DLD1 (cell line): Measurements from ENCODE around the gene C1orf35.

Experiments used
- in situ Hi-C: cut with HindIII; loops from 2 replicates; pipeline ENCODE4 v1.10.0; 2017; ENCODE audit warnings: low sequenced_read_pairs

The C1orf35 gene

DNA sequence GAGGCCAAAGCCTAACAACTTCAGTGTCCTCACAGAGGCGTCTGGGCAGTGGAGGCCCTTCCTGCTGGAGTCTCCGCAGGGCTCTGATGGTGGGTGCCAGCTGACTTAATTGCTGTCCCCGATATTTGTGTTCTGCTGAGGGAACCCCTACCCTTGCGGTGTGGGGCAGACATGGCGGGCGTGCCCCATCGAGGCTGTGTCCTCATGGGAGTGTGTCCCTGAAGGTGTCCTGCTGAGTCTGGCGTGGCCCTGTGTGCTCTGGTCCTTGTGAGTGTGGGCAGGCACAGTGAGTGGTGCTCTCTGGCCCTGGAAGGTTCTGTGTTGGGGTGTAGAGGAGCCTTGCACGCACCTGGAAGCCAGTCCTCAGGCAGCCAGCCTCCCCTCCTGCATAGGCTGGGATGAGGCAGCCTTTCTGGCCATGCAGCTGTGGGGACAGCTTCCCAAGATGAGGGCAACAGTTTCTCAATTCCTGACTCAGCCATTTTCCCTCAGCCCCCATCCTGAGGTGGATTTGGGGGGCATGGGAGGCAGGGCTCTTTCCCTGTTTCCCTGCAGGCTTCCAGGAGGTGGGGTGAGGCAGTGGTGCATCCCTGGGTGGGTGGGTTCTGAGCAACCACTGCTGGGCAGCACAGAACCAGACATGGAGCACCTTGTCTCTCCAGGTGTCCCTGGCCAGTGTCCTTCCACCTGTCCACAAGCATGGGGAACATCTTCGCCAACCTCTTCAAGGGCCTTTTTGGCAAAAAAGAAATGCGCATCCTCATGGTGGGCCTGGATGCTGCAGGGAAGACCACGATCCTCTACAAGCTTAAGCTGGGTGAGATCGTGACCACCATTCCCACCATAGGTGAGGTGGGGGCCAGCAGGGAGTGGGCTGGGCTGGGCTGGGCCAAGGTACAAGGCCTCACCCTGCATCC is 6.5 kb downstream of the C1orf35 start:
- in situ Hi-C loops, result no loop called here

DNA sequence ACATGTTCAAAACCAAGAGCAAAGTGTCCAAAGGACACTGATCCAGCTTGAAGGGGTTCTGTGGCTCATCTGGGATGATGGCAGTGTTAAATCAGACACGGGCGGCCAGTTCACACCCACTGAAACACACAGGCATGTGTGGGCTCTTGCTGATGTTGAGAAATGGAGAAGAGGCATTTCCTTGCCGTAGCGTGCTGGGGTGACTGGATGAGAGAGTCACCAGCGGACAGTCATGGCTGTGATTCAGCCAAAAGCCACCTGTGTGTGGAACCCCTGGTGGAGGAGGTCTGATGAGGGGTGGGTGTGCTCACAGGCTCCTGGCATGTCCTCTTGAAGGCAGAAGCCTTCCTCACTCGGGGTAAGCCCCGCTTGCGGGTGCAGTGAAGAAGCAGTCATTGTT is 7.2 kb downstream of the C1orf35 start:
- in situ Hi-C loops, result no loop called here

DNA sequence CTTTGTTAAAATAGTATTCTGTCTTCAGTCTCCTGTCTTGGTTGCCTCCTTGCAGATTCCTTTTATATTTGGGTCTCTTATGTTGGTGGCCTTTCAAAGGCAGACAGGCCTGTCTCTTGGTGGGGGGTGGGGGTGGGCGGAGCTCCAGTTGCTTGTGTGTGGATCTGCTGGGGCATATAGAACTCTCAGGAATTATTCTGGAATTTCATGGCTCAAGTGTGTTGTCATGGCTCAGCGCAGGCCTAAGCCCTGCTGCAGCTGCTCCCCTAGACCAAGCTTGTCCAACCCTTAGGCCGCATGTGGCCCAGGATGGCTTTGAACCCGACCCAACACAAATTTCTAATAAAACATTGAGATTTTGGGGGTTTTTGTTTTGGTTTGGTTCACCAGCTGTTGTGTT is 8.0 kb downstream of the C1orf35 start:
- in situ Hi-C loops, result no loop called here

DNA sequence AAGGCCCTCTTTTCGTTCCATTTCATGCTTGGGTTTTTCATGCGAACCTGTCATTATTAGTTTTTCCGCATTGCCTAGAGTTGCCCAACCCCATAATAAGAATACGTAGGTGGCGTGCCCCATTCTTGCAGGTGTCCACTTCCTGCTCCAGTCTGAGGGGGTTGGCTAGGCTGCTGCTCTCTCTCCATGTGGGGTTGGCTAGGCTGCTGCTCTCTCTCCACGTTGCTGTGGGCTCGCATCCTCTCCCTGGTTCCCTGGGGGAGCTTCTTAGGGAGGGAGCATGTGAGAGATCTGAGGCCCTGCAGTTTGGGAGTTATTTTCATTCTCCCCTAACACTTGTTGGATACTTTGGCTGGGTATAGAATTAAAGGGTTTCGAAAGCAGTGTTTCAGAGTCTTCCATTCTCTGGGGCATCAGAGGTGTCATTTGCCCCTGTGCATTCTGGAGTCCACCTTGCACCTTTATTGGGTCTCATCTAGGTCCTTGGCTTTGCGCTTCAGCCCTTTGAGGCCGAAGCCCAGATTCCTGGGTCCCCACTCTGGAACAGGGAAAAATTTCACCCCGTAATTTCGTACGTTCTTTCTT is 8.6 kb downstream of the C1orf35 start:
- in situ Hi-C loops, result no loop called here

DNA sequence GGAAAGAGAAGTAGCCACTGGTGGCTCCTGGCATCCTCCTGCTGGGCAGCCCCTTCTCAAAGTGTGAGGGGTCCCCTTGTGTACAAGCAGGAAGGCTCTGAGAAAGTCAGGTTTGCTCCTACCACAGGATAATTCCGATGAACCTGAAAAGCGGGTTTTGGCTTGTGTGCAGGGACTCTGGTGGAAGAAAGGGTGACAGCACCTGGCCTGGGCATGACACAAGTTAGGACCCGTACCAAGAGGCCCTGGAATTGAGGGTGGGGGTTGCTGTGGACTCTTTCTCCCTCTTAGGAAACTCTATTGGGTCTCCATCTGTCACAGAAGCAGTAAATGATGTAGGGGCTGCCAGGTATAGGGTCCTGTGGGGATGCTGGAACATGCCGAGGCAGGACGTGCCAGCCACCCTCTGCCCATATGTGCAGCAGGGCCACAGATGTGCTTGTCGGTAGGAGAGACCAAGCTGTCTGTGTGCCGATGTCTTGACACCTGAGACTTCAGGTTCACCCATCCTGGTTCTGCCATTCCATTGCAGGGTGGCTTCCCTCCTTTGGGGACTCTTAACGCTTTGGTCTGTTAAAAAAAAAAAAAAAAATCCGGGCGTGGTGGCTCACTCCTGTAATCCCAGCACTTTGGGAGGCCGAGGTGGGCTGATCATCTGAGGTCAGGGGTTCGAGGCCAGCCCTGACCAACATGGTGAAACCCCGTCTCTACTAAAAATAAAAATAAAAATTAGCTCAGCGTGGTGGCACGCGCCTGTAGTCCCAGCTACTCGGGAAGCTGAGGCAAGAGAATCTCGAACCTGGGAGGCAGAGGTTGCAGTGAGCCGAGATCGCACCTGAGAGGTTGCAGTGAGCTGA is 9.8 kb downstream of the C1orf35 start:
- in situ Hi-C loops, result no loop called here

DNA sequence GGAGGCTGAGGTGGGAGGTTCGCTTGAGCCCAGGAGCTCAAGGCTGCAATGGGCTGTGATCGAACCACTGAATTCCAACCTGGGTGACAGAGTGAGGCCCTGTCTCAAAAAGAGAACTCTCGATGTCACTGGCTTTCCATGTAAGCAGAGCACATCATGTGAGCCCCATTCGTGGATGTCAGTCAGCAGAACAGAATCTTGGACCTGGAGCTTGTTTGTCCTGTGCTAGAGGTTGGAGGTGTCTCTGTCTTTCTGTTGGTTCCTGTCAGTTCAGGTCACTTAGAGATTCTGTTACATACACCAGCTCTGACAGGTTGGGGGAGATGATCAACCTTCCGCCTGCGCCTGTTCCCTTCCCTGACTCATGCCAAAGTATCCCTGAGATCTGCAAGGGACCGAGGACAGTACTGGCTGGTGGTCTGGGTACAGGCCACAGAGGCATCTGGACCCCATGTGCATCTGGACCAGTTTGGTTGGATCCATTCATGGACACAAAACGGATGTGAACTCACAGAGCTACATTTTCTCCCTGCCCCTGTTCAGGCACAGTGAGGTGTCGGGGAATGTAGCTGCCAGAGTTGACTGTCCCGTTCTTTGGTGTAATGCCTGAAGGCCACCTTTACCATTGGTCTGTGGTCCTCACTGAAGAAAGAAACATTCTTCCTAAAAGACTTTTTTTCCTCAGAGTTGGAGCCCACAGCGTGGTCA is 10.6 kb downstream of the C1orf35 start:
- in situ Hi-C loops, result no loop called here

DNA sequence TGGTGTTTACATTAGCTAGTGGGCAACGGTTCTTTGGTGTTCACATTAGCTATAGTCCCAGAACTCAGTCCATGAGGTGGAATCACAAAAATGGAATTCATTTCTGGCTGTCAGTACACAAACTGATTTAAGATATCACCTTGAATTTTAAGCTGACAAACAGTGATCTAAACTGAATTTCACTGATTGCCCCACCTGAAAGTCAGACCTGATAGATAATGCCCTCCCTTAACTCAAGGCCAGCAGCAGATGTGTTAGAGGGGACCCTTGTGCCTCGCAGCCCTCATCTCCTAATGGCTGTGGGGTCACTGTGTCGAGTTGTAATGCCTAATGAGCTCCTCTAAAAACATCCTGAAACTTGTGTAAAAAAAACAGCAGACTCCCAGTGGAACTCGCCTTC is 12.0 kb downstream of the C1orf35 start:
- in situ Hi-C loops, result no loop called here

DNA sequence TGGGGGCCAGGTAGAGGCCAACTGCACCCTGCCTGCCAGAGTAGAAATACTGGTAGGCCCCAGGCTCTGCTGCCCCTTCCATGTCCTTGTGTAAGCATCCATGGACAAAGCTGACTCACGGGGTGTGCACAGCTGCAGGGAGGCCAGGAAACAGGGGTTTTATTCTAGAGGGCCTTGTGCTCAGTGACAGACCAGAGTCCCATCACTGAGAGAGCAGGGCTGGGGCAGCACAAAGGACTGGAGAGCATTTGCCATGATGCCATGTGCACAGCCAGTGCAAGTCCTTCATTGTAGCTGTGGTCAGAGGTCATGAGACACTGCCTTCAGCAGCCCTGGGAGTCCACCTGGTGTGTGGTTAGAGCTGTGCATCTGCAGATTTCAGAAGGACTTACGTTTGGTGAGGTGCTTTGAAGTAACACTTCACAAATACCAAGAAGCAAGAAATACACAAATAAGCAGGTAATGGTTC is 12.5 kb downstream of the C1orf35 start:
- in situ Hi-C loops, result no loop called here

DNA sequence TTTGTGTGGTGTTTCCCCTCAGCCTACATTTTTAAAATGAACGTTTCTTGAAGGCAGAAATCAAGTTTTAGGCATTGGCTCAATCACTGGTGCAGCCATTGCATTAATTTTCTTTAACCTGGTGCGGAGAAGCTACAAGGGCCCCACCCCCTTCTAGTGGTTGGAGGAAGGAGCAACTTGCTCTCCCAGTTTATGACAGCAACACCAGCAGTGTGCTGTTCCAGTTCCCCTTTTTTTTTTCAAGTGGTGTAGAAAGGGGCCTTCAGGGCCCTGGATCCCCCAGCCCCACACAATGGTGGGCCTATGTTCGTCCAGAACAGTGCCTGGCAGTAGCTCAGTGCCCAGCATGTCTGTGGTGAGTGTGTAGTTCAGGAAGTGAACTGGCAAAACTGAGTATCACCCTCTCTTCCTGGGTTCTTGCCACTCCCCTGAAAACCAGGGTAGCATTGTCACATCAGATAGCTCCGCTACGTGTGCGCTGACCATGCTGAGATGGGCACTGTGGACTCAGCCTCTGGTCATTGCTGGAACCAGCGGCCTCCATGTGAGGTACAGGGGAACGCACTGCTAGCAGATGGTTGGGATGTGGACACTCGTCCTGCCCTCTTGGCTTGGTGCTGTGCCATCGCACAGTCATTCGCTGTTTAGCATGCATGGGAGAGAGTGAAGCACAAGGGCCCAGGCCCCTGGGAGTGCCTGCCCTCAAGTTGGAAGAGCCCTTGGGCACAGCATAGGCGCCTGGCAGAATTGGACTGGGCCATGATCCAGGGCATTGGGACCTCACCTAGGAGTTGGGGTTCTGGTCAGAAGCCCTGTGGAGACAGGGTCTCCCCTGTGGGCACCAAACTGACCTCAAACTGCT is 13.4 kb downstream of the C1orf35 start:
- in situ Hi-C loops, result no loop called here

DNA sequence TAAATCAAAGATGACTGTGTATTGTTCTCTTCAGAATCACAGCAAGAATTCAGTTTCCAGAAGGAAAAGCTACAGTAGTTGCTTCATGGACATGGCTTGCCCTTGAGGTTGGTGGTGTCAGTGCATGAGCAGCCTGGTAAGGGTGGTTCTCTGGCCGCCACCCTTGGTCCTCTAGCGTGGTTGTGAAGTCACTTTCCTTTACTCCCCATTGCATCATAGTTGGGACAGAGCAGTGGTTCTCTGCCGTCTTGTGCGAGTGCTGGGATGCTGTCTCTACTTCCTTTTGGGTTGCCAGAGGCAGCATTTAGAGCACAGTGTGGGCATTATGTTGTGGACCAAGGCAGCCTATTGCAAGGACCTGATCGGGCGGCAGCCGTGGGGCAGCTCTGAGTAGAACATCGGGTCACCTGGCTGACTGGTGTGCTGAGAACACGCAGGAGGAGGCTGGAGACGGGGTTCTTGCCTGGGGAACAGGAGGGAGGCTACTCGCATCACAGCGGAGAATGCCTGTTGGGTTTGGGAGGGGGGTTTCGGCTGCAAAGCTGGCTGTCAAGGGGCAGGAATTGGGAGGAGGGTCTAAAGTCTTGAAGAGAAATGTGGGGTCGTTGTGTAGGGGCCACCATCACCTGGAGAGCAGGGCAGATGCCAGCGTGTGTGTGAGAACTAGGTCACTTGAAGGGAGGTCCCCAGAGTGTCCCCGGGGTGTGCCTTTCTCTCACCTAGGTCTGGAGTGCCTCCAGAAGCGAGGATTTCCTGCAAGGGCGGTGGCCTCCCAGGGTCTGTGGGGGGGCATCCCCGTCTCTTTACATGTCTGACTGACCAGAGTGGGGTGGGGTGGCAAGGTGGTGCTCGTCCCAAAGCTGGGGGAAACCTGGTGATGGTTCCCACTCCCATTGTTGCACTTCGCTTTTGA is 14.3 kb downstream of the C1orf35 start:
- in situ Hi-C loops, result no loop called here

DNA sequence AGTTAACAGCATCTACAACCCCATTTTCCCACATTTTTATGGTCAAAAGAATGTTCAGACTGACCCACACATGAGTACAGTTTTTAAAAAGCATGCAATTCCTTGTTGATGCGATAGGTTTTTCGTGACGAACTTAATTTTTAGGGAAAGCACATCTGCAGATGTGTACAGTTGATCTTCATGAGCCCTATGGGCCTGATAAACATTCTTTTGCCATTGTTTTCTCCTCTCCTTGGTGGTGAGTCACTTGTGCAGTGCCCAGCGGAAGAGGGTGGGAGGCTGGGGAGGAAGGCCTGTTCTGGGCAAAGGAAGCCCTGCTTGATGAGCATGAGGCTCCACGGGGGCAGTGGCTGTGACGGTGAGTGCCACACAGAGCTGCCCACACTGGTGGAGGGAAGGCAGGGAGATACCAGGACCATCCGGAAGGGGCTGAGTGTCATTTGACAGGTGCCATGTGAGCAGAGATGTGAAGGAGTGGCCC is 15.3 kb downstream of the C1orf35 start:
- in situ Hi-C loops, result no loop called here

DNA sequence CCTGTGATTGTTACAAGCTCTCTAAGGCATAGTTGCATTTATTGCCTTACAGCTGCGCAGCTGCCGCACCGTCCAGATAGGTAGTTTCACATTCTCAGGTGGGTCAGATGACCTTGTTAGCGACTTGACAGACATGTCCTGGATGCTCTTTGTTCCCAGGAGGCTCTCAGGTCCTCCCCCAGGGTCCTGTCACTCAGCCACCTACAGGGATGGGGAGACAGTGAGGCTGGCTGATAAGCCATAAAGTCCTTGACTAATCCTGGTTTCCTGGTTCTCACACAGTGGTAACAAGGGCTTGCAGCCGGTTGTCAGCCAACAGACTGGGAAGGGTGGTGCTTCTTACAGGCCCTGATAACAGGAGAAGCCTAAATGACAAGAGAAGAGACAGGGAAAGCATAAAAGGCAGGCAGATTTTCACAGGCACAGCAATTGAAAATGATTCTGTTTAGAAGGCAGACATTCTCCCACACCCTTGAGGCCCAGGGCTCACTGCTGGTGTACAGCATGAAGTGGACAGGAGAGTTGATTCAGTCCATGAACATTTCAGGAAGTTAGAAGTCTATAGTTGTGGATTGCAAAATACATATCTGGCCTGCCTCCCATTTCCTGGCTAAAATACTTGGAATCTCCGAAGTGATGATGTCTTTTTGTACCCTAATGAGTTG is 17.7 kb downstream of the C1orf35 start:
- in situ Hi-C loops, result no loop called here

DNA sequence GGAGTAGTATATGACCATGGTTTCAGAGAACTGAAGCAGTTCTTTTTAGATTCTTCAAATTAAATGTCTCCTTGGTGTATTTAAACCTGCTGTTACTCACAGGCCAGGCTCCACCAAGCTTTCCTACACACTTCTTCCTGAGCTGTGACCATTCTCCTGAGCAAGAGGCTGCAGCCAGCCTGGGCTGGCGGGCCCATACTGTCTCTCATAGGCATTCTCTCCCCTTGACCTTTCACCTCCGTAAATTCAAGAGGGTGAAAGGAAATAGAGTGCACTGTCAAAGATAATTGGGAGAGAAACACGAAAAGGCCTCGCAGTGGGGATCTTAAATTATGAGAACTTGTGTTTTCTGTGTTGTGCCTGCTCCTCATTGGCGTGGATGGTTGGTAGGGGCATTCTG is 18.3 kb downstream of the C1orf35 start:
- in situ Hi-C loops, result no loop called here

DNA sequence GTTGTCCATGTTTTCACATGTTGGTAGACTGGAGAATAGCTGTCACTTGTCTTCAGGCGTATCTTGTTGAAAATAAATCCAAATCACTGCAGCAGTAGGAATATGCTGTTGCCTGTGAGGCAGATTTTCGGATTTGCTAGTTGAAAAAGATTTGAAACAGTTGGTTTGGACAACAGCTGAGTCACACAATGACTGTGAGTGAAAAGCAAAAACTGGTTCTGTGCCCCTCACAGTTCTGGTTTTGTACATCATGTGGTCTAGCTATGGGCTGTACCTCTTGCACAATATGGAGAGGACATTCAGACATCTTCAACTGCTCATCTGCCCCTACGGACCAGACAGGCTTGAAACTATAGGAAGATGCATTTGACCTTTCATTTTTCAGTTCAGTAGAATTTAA is 18.8 kb downstream of the C1orf35 start:
- in situ Hi-C loops, result no loop called here

DNA sequence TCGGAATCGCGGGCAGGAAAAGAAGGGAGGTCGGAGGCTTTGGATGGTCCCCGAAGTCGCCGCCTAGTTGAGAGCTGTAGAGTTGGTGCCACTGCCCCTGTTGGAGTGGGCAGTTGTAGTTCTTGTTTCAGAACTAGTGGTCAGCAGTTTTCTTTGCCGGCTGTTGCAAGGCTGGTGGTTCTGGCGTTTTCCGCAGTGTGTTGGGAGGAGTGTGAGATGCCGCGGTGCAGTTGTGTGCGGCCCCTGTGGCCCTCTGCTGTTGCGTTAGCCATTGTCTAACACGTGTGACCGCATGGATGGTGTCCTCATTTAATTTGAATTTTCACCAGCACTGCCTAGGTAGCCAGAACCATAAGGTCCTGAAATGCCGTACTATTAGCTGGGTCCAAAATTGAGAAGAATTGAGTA is 19.2 kb downstream of the C1orf35 start:
- in situ Hi-C loops, result no loop called here

DNA sequence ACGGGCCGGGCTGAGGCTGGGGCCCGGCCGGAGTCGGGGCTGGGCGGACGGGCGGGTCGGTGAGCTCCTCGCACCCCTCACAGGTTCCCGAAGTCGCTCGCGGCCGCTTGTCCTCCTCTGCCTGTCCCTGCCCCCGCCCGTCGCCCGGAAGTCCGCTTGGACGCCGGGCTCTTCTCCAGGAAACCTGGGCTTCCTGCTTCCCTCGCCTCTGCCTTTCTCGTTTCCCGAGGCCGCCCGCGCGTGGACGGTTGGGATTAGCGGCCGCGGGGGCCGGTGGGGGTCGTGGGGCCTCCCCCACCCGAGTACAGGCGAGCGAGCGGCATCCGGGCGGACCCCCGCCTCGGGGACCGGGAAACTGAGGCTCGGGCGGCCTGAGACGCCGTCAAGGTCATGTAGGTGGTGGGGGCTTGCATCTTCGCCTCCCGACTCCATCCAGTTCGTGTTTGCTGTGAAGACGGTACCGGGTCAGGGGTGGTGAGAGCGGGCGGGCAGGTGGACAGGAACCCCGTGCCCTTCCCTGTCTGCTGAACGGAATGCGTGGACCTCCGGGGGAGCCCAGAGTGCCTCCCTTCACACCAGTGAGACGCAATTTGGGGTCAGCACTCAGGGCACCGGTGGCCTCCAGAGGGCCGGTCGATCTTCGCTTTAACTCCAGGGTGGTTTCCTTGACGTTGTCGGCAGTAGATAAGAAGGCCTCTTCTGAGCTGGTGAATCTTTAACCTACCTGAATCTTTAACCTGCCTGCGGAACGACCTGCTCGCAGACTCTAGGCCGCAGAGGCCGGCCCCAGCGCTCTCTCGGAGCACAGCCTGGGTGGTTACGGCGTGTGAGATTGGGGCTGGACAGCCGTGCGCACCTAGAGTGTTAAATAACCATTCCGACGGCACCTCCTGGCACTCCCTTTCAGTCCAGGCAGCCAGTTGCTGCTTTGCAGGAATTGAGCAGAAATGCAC is 19.9 kb downstream of the C1orf35 start:
- in situ Hi-C loops, result no loop called here
